ENCODE results near the gene WFIKKN2. TPM values are rescaled to one million over a fixed set of nuclear protein-coding genes. Genes with fewer than 3 reads are reported as not detected.

The WFIKKN2 gene
- total and polyA plus RNA-seq, 2 of the 13 experiments (the other 11 are each of a cell fraction or from before 2014, with no cell fraction given), result not detected

GRCh38 chr17:50802609-50803571 lies 32.5 kb upstream of the WFIKKN2 start (continued):
- TF ChIP-seq, protein P1, sequence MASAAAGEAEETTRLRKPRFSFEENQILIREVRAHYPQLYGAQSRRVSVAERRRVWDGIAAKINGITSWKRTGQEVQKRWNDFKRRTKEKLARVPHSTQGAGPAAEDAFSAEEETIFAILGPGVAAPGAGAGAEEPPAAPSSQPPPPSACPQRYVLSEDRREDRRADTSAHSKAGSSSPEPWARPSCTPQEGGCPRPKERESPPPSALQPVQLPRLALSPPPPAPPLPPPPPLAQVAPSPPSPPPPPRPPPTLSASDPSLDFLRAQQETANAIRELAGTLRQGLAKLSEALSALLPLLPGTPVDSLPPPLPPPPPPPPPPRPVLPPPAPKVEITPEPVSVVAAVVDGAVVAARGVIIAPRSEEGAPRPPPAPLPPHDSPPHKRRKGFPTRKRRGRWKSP (CRISPR knock-in tag; IDR thresholded peaks at IDR 0.05), result no peak
- TF ChIP-seq GMEB1 (CRISPR knock-in tag; IDR thresholded peaks at IDR 0.05; ENCODE audit: borderline replicate concordance) (peak; percentile 6; the same call in 1 of the 2 replicates), AHR (CRISPR knock-in tag; IDR thresholded peaks at IDR 0.05) (no peak), PAXIP1 (CRISPR knock-in tag; conservative IDR thresholded peaks at IDR 0.05) (peak; percentile 63), NCOA2 (CRISPR knock-in tag; IDR thresholded peaks at IDR 0.05) (no peak), ATM (IDR thresholded peaks at IDR 0.05; ENCODE audit: borderline replicate concordance) (no peak), GTF3A (CRISPR knock-in tag; conservative IDR thresholded peaks at IDR 0.05) (0 out of 2 replicates have a peak, but pooled peaks have one; percentile 48), ZNF264 (CRISPR knock-in tag; IDR thresholded peaks at IDR 0.05) (0 out of 2 replicates have a peak, but pooled peaks have one; percentile 38), THYN1 (CRISPR knock-in tag; IDR thresholded peaks at IDR 0.05; ENCODE audit: borderline replicate concordance, low read depth) (no peak), ZNF224 (CRISPR knock-in tag; IDR thresholded peaks at IDR 0.05) (no peak), RXRA (CRISPR knock-in tag; IDR thresholded peaks at IDR 0.05) (peak; percentile 53; the same call in 1 of the 2 replicates), ZNF333 (CRISPR knock-in tag; IDR thresholded peaks at IDR 0.05; ENCODE audit: borderline replicate concordance) (no peak), ZNF503 (CRISPR knock-in tag; IDR thresholded peaks at IDR 0.05) (no peak), ETV5 (CRISPR knock-in tag; IDR thresholded peaks at IDR 0.05; ENCODE audit: borderline replicate concordance) (peak; percentile 52; the same call in 1 of the 2 replicates), MATR3 (CRISPR knock-in tag; IDR thresholded peaks at IDR 0.05) (no peak), ELF1 (CRISPR knock-in tag; IDR thresholded peaks at IDR 0.05) (0 out of 2 replicates have a peak, but pooled peaks have one; percentile 3), FOXK1 (CRISPR knock-in tag; IDR thresholded peaks at IDR 0.05; ENCODE audit: borderline replicate concordance, low read depth) (no peak)
- TF ChIP-seq, protein P2, sequence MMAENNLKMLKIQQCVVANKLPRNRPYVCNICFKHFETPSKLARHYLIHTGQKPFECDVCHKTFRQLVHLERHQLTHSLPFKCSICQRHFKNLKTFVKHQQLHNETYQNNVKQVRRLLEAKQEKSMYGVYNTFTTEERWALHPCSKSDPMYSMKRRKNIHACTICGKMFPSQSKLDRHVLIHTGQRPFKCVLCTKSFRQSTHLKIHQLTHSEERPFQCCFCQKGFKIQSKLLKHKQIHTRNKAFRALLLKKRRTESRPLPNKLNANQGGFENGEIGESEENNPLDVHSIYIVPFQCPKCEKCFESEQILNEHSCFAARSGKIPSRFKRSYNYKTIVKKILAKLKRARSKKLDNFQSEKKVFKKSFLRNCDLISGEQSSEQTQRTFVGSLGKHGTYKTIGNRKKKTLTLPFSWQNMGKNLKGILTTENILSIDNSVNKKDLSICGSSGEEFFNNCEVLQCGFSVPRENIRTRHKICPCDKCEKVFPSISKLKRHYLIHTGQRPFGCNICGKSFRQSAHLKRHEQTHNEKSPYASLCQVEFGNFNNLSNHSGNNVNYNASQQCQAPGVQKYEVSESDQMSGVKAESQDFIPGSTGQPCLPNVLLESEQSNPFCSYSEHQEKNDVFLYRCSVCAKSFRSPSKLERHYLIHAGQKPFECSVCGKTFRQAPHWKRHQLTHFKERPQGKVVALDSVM (CRISPR knock-in tag; IDR thresholded peaks at IDR 0.05), result peak; percentile 90
